NCI-H446 treated with DMSO at 0.1 percent for 48 hours (cell line): ENCODE data around the gene RNF150.

Experiments
- DNase-seq: peaks from one replicate; lab custom pipeline; 2025; lab: John Stamatoyannopoulos, UW

Gene RNF150

GRCh38 chr4:140924761-140925392 lies 208.4 kb downstream of the RNF150 start:
- DNase-seq, result no peak

GRCh38 chr4:140906993-140907962 lies 226.0 kb downstream of the RNF150 start:
- DNase-seq, result no peak

GRCh38 chr4:140904904-140905303 lies 228.4 kb downstream of the RNF150 start:
- DNase-seq, result no peak

- no peak for DNase-seq
Measured at GRCh38 chr4:140903522-140904475, 229.5 kb downstream of the RNF150 start.

GRCh38 chr4:140901736-140902336 lies 231.4 kb downstream of the RNF150 start:
- no peak for DNase-seq

- DNase-seq, result no peak
Measured at GRCh38 chr4:140893939-140894338, 239.3 kb downstream of the RNF150 start.

- DNase-seq, result no peak
Measured at GRCh38 chr4:140888054-140888453, 245.2 kb downstream of the RNF150 start.

DNA sequence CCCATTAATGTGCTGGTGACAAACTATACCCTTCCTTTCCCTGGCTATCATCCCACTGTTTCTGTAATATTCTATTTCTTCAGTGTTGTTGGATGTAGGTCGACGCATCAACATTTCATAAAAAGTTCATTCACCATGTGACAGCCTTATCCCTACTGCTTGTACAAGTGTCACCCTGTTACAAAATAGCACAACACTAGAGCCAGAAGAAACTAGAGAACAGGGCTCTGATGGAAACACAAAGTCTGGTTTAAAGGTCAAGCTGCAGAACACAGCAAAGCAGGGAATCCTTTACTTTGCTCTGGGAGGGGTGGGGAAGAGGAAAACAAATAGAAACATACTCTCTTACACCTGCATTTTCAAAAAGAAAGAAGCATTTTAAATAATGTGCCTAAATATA lies 245.8 kb downstream of the RNF150 start:
- DNase-seq, result no peak

DNA sequence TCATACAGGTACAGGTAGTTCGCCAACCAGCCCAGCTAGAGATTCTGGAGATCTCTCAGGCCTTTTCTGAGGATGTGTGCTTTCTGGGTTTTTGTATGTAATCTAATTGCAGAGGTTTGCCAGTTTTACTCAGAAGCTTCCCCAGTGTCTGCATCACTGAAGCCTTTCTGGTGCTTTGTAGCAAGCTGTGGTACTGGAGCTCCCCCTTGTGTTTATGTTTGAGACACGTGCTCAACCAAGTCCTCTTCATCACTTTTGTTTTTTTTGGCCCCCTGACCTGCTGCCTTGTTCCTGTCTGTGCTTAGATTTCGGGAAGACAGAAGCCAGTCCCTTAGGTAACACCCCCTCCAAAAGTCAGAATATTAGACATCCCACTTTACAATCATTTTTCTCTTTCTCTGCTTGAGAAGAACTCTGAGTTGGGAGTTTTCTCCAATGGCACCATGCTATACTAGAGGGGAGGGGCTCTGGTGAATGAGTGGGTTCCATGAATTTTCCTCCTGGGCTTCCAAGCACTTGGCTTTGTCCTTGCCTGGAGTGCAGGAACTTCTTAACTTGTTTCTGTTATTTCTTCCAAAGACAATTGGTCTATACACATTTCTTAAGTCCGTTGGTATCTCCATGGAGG lies 248.7 kb downstream of the RNF150 start:
- peak; percentile 50 for DNase-seq

DNA sequence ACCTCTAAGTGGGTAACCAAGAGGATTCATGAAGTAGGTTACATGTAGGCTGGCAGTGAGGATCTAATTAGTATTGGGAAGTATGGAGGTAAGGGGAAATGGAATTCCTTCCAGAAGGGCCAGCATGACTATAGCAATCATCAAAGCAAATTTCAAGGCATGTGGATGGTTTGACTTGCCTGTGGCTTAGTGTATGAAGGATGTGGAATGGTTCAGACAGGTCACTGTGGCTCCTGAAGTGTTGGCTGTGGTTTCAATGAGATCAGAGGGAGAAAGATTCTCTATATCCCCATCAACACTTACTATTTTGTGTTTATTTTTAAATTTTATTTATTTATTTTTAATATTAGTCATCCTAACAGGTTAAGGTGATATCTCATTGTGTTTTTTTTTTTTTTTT lies 255.5 kb downstream of the RNF150 start:
- no peak for DNase-seq

DNA sequence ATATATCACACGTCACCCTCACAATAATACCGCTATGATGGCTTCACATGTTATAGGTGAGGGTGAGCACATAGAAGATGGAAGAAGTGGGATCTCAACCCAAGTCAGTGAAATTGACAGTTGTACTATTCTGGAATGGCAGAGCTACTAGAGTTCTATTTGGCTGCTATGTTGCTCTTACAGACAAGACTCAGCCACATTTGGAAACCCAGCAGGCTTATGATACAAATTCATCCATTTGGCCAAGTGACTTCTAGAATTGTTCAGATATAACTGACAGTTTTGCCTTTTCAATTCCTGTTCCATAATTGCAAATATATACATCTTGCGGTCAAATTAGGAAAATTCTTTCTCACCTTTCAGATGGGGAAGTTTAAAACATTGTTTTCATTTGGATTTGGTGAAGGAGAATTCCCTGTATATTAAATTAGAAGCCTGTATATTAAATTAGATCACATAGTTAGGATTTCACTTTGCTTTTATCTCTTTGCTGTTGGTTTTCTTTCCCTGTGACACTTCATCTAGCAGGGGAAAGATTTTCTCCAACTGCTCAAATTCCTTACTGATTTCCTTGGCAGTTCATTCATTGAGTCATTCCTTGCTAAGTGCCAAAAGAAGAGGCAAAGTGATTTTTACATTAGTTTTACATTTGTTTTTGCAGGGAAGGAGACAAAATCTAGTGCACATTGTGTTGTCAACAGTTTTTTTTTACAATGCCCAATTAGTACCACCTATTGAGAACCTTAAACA lies 256.5 kb downstream of the RNF150 start:
- peak; percentile 41 for DNase-seq

- DNase-seq, result no peak
Measured at GRCh38 chr4:140875746-140876452, 257.4 kb downstream of the RNF150 start.

DNA sequence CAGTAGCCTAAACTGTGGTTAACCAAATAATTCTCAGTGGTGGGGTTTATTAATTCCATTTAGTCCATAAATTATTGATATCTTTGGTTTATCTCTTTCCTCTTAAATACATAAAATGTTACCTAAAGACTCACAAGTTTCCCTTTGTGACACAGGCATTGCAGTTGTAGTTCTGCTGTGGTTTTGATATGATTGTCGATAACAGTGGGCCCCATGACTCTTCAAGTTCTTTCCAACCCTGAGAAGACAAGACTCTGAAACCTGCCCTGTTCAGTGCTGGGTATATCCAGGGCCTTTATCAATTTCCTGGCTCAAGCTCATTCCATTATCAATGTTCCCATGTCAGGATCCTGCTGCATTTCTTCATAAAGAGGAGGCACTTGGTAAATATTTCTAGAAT lies 259.2 kb downstream of the RNF150 start:
- DNase-seq, result no peak

DNA sequence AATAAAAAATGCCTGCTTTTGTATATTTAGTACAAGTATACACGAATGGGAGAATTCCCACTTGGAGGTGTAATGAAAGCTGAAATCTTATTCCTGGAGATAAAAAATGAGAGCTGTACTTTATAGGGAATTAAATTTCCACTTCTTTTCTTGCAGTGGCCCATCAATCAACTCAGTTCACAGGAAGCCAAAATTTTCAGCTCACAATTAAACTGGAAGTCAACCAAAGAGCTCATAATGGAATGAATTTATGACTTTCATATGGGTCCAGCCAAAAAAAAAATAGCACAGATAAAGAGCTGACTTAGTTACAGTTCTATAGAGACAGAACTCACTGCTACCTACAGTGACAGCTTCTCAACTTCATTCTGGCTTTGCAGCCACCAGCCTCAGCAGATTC lies 261.9 kb downstream of the RNF150 start:
- DNase-seq, result peak; percentile 88

GRCh38 chr4:140870427-140870826 lies 262.8 kb downstream of the RNF150 start:
- no peak for DNase-seq

DNA sequence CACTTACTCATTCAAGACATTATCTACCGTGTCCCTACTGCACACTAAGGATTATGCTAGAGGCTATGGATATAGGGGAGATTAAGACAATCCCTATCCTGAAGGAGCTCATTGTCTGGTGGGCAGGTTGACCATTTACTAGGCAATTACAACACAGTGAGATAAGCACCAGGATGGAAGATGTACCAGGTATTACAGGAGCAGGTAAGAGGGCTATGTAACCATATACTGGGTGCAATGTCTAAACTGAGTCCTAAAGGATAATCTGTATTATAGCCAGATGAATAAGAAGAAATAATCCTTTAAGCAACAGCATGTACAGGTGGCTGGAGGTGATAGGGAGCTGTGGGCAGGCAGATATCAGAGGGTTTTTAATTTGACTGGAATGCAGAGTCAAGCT lies 263.8 kb downstream of the RNF150 start:
- DNase-seq, result no peak

GRCh38 chr4:140867356-140867755 lies 265.9 kb downstream of the RNF150 start:
- DNase-seq, result no peak

DNA sequence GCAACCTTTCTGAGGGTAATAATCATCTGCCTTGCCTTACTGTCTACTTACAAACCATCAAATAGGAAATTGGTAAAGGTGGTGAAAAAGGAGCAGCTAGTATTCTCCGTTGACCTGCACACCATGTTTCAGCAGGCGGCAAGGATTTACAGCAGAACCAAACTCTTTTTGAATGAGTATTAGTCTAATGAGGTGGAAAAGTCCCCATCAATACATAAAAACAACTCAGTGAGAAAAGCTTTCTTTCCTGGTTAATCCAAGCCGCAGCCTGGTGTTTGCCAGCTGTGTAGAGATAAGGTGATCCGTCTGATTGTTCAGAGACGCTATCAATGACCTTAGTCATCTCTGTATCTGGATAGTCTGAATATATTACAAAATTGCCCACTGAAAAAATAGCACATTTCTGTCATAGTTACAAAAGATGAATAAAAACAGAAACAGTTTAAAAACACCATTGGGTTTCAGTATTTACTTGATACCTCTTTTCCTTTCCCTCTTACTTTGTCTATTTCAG lies 266.7 kb downstream of the RNF150 start:
- DNase-seq, result no peak
